Transverse colon (tissue), 4 donors: ENCODE measurements around the gene OR5K4.
A peak's percentile ranks its signal among the peaks of the same experiment; 100 is the strongest.

ENCODE experiments used
- CTCF ChIP-seq, 5 experiments: fragments of 200-600 bp in 3 of 5; fragments of 450-650 bp in 2 of 5; sonication (generic) in 3 of 5; IDR thresholded peaks; 1 replicate in 2 of 5; 2 replicates in 3 of 5; pipeline ENCODE4 v1.5.1; 2016 to 2017; ENCODE audit warnings: antibody characterized with exemption in 5 of 5, inconsistent platforms in 3 of 5, mild to moderate bottlenecking in 2 of 5, moderate library complexity in 1 of 5
- POLR2A ChIP-seq: fragments of 450-650 bp; IDR thresholded peaks from one replicate; pipeline ENCODE4 v1.6.1; 2016; ENCODE audit warnings: antibody characterized with exemption, mild to moderate bottlenecking, moderate library complexity
- POLR2AphosphoS5 ChIP-seq, 3 donors: sonication (generic); formaldehyde crosslinking; IDR thresholded peaks; one replicate each; pipeline ENCODE4 v1.6.1; 2016; ENCODE audit warnings: antibody characterized with exemption in 3 of 3

- no peak for TF ChIP-seq POLR2A
- peak in 3 of 5 experiments; percentile 35 to 39 (median 38) for TF ChIP-seq CTCF (IDR thresholded peaks at IDR 0.05)
- TF ChIP-seq POLR2AphosphoS5 (IDR thresholded peaks at IDR 0.05): no peak
Observed at GRCh38 chr3:98343647-98344507, 9.8 kb upstream of the OR5K4 start.
